ENCODE data around the gene SH3RF1. TPM values are rescaled to one million over a fixed set of nuclear protein-coding genes. Genes with fewer than 3 reads are reported as not detected.

SH3RF1 gene
- total and polyA plus RNA-seq, 10 of the 15 experiments (the other 5 are each of a cell fraction or from before 2014, with no cell fraction given): 4.5 to 22.5 (median 10.4) TPM

DNA sequence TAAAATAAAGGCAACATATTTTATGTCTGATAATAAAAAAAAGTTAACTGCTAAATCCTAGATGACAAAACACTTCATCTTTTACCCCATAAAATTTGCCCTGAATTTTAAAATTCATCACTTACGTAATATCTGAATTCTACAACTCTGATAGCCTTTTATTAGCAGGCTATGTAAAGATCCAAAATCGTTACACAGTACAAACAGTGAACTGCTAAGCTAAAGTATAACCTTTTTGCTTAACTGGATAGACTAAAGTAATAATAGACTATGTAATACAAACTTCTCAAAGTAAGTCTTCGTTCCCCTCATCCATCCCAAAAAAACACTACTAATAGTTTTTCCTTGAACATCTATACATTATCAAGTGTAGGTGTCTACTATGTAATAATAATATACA is 49.1 kb downstream of the SH3RF1 start:
- Histone ChIP-seq H3K4me3 (no peak overlapping the region), H3K4me1 (ENCODE audit: control insufficient read depth, insufficient read depth, low read length) (peaks cover 4% of the 10 kb centered on the region; the same call in 1 of the 2 replicates), H3K9ac (ENCODE audit: control insufficient read depth, insufficient read depth, low read length) (no peak overlapping the region), H3K27ac (ENCODE audit: control insufficient read depth, insufficient read depth) (no peak overlapping the region), H3K36me3 (ENCODE audit: control insufficient read depth in 2 of 2, insufficient read depth in 2 of 2, low read length in 1 of 2) (peaks cover 0 to 9% of the 10 kb centered on the region in 2 experiments; a peak in 1 of 4 replicates), H3K27me3 (replicated peaks in 1 of 2; ENCODE audit: control insufficient read depth in 2 of 2, insufficient read depth in 2 of 2, low read length in 1 of 2) (no peaks in the 10 kb centered on the region), H3K79me2 (ENCODE audit: control insufficient read depth, insufficient read depth, low read length) (peaks cover 8% of the 10 kb centered on the region), H3K9me3 (replicated peaks; ENCODE audit: control insufficient read depth, insufficient read depth, low read length) (no peaks in the 10 kb centered on the region; the same call in 2 of the 3 replicates), H2AFZ (ENCODE audit: control insufficient read depth, low read depth, low read length) (no peak overlapping the region), H4K20me1 (ENCODE audit: control insufficient read depth, insufficient read depth) (no peaks in the 10 kb centered on the region), H3K4me2 (ENCODE audit: control insufficient read depth, insufficient read depth) (no peak overlapping the region)
- ChIA-PET RAD21 (ENCODE audit: unreplicated experiment) (no interaction called here), SMC1A (ENCODE audit: uncharacterized antibody, unreplicated experiment) (interaction anchor here (0.6 to 2.9 kb wide), 2 partner anchors 11 to 275 kb away, joined by 5 to 9 read pairs; no protein-coding TSS in a partner anchor), POLR2A (interaction anchor here (0.5 to 1.1 kb wide), 3 partner anchors 28 to 157 kb away, joined by 3 to 4 read pairs (median 3); no protein-coding TSS in a partner anchor), CTCF (no interaction called here)
- WGBS (ENCODE audit: insufficient coverage, insufficient replicate concordance, low lambda C conversion rate, missing lambda C conversion rate): 92% methylated on average over 3 of the region's 3 CpGs
- no peak for DNase-seq (ENCODE audit: low read depth, low spot score)
- TF ChIP-seq ZNF217 (IDR thresholded peaks at IDR 0.05): no peak
- TF ChIP-seq KAT2A (conservative IDR thresholded peaks at IDR 0.05; ENCODE audit: control insufficient read depth, low read depth, low read length): no peak
- TF ChIP-seq MTA3 (IDR thresholded peaks at IDR 0.05; ENCODE audit: borderline replicate concordance, low read length): no peak
- TF ChIP-seq, protein P1, sequence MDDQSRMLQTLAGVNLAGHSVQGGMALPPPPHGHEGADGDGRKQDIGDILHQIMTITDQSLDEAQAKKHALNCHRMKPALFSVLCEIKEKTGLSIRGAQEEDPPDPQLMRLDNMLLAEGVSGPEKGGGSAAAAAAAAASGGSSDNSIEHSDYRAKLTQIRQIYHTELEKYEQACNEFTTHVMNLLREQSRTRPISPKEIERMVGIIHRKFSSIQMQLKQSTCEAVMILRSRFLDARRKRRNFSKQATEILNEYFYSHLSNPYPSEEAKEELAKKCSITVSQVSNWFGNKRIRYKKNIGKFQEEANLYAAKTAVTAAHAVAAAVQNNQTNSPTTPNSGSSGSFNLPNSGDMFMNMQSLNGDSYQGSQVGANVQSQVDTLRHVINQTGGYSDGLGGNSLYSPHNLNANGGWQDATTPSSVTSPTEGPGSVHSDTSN (IDR thresholded peaks at IDR 0.05; ENCODE audit: insufficient replicate concordance, low read depth, low read length): no peak
- no peak for TF ChIP-seq RBBP5 (conservative IDR thresholded peaks at IDR 0.05)
- no peak for TF ChIP-seq JUND (IDR thresholded peaks at IDR 0.05; ENCODE audit: low read depth, low read length)
- TF ChIP-seq SIN3A (IDR thresholded peaks at IDR 0.05; ENCODE audit: low read depth, low read length): no peak
- no peak for TF ChIP-seq CREB1 (IDR thresholded peaks at IDR 0.05; ENCODE audit: low read depth)
- no peak for ATAC-seq
- intact Hi-C loops (cut with micrococcal nuclease; ENCODE audit: unreplicated experiment): no loop called here
- no peak for FAIRE-seq
- no TSS peak for BruUV-seq (replicated peaks)
- in situ Hi-C loops (cut with MboI): no loop called here

All from GM12878 (cell line).